ENCODE data around the gene RAD51B. TPM values are rescaled to one million over a fixed set of nuclear protein-coding genes. Genes with fewer than 3 reads are reported as not detected.

Gene RAD51B
- total and polyA plus RNA-seq, 2 of the 13 experiments (the other 11 are each of a cell fraction or from before 2014, with no cell fraction given), result 7.0 to 9.5 TPM

- BruUV-seq (replicated peaks), result no TSS peak
- Histone ChIP-seq H3K4me3 (replicated peaks in 1 of 3; ENCODE audit: insufficient read depth in 1 of 3, low read depth in 2 of 3, low read length in 3 of 3) (no peak overlapping the region), H3K36me3 (replicated peaks in 1 of 2; ENCODE audit: control insufficient read depth in 1 of 2, insufficient read depth in 2 of 2, low read length in 2 of 2) (no peaks in the 10 kb centered on the region), H2AFZ (ENCODE audit: low read length) (no peak overlapping the region), H4K20me1 (ENCODE audit: insufficient read depth, low read length) (no peaks in the 10 kb centered on the region), H3K27ac (ENCODE audit: extremely low read length, insufficient read depth, low read length) (no peak overlapping the region), H3K9me3 (ENCODE audit: low read length) (no peaks in the 10 kb centered on the region), H3K9ac (ENCODE audit: insufficient read depth, low read depth, low read length) (no peak overlapping the region), H3K79me2 (ENCODE audit: insufficient read depth, low read length) (no peaks in the 10 kb centered on the region), H3K4me1 (ENCODE audit: insufficient read depth, low read length) (peaks cover 39% of the 10 kb centered on the region), H3K27me3 (ENCODE audit: control insufficient read depth in 1 of 2, insufficient read depth in 2 of 2, low read length in 2 of 2) (peaks cover 0 to 19% of the 10 kb centered on the region in 2 experiments; a peak in 3 of 5 replicates), H3K4me2 (ENCODE audit: low read depth, low read length) (no peak overlapping the region)
- DNase-seq (ENCODE audit: low spot score) (no peak), ATAC-seq (no peak), FAIRE-seq (no peak)
- 42% methylated on average over 3 of the region's 3 CpGs for WGBS (ENCODE audit: low lambda C conversion rate)
- ChIA-PET CTCF (ENCODE audit: low intra/inter-chr PET ratio, low total read pairs) (no interaction called here), POLR2A (no interaction called here)
- intact Hi-C loops (cut with micrococcal nuclease; ENCODE audit: unreplicated experiment) (no loop called here), in situ Hi-C loops (cut with HindIII; ENCODE audit: extremely low pct_ligation_motif_present, low pct_unique_long_range_greater_than_20kb) (no loop called here)
- TF ChIP-seq CERS6 (CRISPR knock-in tag; IDR thresholded peaks at IDR 0.05) (no peak), ZNF30 (CRISPR knock-in tag; IDR thresholded peaks at IDR 0.05) (no peak), ZSCAN31 (CRISPR knock-in tag; IDR thresholded peaks at IDR 0.05; ENCODE audit: low read depth) (no peak), BRF2 (CRISPR knock-in tag; IDR thresholded peaks at IDR 0.05) (no peak), ZNF350 (CRISPR knock-in tag; IDR thresholded peaks at IDR 0.05; ENCODE audit: borderline replicate concordance, low read depth) (no peak), KLF11 (CRISPR knock-in tag; IDR thresholded peaks at IDR 0.05) (no peak), FOXJ3 (CRISPR knock-in tag; IDR thresholded peaks at IDR 0.05; ENCODE audit: borderline replicate concordance) (no peak)
Measured at GRCh38 chr14:68702578-68702977, 883.0 kb downstream of the RAD51B start.

- TF ChIP-seq NFKBIZ (CRISPR knock-in tag; IDR thresholded peaks at IDR 0.05), result no peak
- no peak for TF ChIP-seq SKI (IDR thresholded peaks at IDR 0.05; ENCODE audit: partially characterized antibody)
- peak; percentile 70 for TF ChIP-seq FOSL2 (CRISPR knock-in tag; IDR thresholded peaks at IDR 0.05)
- TF ChIP-seq ZNF263 (CRISPR knock-in tag; IDR thresholded peaks at IDR 0.05), result peak; percentile 90
- peak; percentile 76 for TF ChIP-seq ZNF629 (CRISPR knock-in tag; conservative IDR thresholded peaks at IDR 0.05)
- no peak for TF ChIP-seq ZNF660 (CRISPR knock-in tag; IDR thresholded peaks at IDR 0.05; ENCODE audit: borderline replicate concordance, low read depth)
- DNase-seq (ENCODE audit: low spot score) (no peak), FAIRE-seq (no peak), ATAC-seq (no peak; the same call in 2 of the 3 replicates)
- WGBS (ENCODE audit: low lambda C conversion rate), result 35% methylated on average over 8 of the region's 10 CpGs
- in situ Hi-C loops (cut with HindIII; ENCODE audit: extremely low pct_ligation_motif_present, low pct_unique_long_range_greater_than_20kb), result no loop called here
- Histone ChIP-seq H3K9me3 (ENCODE audit: low read length) (no peaks in the 10 kb centered on the region), H3K36me3 (replicated peaks in 1 of 2; ENCODE audit: control insufficient read depth in 1 of 2, insufficient read depth in 2 of 2, low read length in 2 of 2) (no peaks in the 10 kb centered on the region), H3K9ac (ENCODE audit: insufficient read depth, low read depth, low read length) (no peak overlapping the region), H3K4me1 (ENCODE audit: insufficient read depth, low read length) (peaks cover 39% of the 10 kb centered on the region), H3K79me2 (ENCODE audit: insufficient read depth, low read length) (no peaks in the 10 kb centered on the region), H3K27ac (ENCODE audit: extremely low read length, insufficient read depth, low read length) (no peak overlapping the region), H3K27me3 (ENCODE audit: control insufficient read depth in 1 of 2, insufficient read depth in 2 of 2, low read length in 2 of 2) (peaks cover 0 to 22% of the 10 kb centered on the region in 2 experiments; a peak in 3 of 5 replicates), H3K4me2 (ENCODE audit: low read depth, low read length) (no peak overlapping the region; the same call in 1 of the 2 replicates), H2AFZ (ENCODE audit: low read length) (no peak overlapping the region), H4K20me1 (ENCODE audit: insufficient read depth, low read length) (no peaks in the 10 kb centered on the region), H3K4me3 (replicated peaks in 1 of 3; ENCODE audit: insufficient read depth in 1 of 3, low read depth in 2 of 3, low read length in 3 of 3) (no peak overlapping the region)
- ChIA-PET POLR2A (no interaction called here), CTCF (ENCODE audit: low intra/inter-chr PET ratio, low total read pairs) (no interaction called here)
- intact Hi-C loops (cut with micrococcal nuclease; ENCODE audit: unreplicated experiment), result no loop called here
- BruUV-seq (replicated peaks), result no TSS peak
Measured at GRCh38 chr14:68703093-68703492, 883.5 kb downstream of the RAD51B start.

All from HepG2 (cell line).